ENCODE measurements around the gene DST.

- TF ChIP-seq CTCF (IDR thresholded peaks at IDR 0.05; ENCODE audit: low read length) (no peak), EZH2 (optimal IDR thresholded peaks at IDR 0.05; ENCODE audit: low read depth, low read length) (no peak)
These were observed 87.2 kb downstream of the DST start for GRCh38 chr6:56555438-56555872.
